Activated CD8-positive, alpha-beta memory T cell treated with anti-CD3 and anti-CD28 coated beads for 24 hours (primary cell): ENCODE results near the gene EPHA6.
"Not testable (repeated sequence)": the region's sequence is repeated elsewhere in the genome, so short reads cannot be mapped to it uniquely, and the experiment has no call there.

Experiments used
- DNase-seq: peaks from one replicate; pipeline ENCODE4 v3.0.0-alpha.2; 2020

Gene EPHA6

DNA sequence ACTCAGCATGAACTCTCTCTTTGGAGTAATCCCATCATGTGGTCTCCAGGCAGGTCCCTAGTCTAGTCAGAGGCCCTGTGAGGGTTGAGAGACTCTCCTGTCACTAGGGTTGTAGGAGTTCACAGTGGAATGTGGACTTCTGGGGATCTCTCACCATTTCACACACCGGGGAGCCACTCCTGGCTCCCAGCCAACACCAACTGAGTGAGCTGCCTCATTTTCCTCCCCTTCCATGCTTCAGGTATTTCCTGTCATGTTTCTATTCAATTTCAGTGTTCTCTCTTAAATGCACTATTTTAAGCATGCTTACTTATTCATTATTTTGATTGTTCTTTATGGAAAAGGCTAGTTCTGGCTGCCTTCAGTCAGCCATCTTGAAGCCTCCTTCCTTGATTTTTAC lies 482.6 kb downstream of the EPHA6 start:
- DNase-seq: no peak

DNA sequence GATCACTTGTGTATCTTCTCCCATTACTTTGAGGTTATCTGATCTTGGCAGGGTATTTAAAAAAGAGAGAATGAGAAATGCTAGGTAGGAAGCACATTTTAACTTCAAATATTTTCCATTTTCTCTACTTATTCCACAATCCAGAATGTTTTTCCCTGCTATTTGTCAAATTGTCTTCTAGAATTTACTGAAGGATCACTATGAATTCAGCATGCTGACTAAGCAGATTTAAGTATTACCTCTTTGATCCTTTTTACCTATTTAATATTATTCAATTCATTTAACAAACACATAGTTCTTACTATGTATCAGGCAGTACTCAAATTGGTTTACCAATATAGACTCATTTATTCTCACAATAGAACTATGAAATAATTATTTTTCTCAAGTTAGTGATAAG lies 486.7 kb downstream of the EPHA6 start:
- no peak for DNase-seq

DNA sequence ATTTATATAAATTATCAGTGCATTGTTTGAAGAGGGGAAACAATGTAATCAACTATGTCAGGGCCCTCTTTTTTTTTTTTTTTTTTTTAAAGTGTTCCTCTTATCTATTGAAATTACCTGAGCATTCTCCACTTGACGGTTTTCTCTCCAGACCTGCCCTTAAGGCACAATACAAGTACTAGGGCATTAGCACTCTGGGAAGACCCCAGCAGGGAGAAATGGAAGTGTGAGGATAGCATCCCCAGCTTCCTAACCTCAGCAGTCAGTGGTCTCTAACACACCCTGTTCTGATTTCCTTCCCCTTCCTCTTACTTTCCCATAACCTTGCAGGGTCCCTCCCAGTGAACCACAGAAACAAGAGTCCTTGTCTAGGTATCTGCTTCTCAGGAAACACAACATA lies 491.8 kb downstream of the EPHA6 start:
- no peak for DNase-seq

DNA sequence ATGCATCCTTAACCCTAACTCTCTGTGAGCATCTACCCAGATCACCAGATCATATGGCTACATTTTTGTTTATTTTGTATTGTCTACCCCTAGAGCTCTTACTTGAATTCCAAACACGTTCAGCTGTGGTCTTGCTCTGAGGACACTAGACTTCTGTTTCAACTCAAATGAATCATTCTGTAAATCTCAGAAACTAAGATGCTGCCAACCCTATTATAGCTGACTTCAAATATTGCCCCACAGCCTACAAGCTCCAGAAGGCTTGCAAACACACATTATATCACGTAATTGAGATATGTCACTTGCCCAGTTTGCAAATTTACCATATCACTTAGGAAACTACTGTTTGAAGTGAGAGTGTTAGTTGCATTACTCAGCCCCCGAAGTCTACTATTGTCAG lies 524.0 kb downstream of the EPHA6 start:
- no peak for DNase-seq

DNA sequence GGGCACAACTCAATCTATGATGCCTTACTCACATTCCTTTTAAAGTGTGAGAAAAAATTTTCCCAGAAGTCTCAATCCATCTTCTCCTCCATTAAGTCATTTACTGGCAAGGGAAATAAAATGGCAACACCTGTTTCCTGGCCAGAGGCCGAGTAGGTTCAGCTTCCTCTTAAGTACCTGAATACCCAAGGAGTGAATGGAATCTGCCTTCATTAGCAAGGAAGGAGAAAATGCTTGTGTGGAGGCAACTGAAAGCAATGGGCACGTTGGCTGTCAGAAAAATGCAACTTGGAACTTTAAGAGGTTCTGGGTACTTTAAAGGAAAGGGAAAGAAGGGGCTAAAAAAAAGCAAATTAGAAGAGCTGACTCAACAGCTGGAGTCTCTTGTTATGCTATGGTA lies 526.5 kb downstream of the EPHA6 start:
- DNase-seq: no peak

DNA sequence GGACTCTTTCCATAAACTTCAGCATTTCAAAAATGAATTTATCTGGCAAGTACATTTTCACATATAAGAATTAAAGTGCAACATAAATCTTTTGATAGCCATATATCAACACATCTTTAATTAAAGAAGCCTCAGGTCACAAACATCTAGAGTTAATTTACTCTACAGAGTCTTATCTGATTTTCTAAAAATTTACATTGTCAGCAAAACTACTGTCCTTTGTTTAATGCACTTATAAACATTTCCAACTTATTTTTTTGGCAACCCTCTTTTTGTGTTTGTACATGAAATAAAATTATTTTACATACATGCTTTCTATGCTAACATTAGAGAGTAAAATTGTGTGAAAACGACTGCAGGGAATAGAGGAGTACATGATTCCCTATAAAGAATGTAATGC lies 533.4 kb downstream of the EPHA6 start:
- no peak for DNase-seq

DNA sequence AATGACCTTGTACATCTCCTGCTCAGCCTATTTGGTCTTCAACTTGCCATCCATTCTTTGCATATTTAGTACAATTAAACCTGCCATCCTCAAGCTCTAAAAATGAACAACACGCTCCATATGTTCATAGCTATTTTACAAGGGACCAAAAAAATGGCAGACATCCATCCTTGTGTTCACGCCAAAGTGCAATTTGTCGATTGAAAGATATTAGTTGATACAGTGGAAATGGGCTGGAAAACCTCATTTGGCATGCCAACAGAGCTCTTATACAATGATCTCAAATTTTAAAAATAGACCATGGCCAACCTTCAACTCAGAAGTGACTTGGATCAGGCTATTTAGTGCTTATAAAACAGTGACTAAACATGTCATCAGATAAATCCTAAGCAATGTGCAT lies 536.6 kb downstream of the EPHA6 start:
- no peak for DNase-seq

DNA sequence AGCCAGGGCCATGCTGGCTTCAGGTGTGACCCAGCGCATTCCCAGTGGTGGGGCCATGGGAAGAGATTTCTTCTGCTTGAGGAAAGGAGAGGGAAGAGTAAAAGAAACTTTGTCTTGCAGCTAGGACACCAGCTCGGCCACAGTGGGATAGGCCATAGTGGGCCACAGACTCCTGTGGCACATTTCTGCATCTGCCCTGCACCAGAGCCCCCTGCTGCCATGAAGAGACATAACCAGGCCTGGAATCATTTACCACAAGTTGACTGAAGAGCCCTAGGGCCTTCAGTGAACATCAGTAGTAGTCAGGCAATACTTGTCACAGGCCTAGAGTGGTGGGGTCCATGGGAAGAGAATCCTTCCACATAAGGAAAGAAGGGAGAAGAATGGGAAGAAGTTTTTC lies 538.8 kb downstream of the EPHA6 start:
- DNase-seq: no peak

DNA sequence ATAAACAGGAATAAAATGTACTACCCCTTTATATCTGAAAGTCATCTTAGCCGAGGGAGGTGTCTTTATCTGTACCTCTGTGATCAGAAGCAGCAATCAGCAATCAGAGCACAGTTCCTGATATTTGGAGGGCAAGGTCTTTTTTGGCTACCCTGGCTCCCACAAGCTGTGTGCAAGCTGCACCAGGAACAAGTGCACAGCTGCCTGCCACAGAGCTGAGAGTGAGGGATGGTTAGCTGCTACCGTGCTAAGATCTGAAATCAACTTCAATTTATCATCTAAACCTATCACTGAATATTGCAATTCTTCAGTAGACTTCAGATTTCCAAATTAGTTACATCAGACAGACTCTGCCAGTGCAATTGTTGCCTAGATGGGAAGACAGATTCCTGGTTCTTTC lies 545.6 kb downstream of the EPHA6 start:
- no peak for DNase-seq

DNA sequence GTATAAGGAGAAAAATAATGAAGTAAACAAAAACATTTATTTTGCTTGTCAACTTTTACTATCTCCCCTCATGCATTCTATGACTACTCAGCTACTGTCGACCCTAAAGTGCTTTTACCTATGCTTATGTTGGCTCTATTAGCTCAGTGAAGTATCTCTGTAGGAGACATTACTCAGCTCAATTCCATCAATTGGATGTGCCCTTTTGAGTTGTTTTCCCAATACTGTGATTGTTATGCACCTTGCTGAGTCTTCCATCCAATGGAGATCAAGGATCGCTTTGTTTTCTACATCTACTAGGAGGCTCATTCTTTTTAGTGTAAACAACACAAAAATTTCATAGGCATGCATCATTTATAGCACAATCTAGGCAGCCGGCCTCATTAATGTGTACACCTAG lies 546.4 kb downstream of the EPHA6 start:
- no peak for DNase-seq

DNA sequence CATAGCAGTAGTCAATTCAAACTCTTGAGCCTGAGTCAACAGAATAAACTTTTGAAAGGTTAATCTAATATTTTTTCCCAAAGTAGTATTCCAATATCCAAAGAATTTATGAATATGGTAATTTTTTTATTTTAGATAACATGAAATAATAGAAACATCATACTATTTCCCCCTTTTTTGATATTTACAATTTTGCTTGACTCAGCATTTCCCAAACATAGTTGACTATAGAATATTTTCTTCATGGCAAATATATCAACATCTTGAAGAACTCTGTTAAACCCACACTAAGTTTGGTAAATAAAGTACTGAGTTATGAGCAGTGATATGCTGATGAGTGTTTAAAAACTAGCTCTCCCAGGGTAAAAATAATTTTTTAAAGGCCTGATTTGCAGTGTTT lies 570.2 kb downstream of the EPHA6 start:
- DNase-seq: no peak

DNA sequence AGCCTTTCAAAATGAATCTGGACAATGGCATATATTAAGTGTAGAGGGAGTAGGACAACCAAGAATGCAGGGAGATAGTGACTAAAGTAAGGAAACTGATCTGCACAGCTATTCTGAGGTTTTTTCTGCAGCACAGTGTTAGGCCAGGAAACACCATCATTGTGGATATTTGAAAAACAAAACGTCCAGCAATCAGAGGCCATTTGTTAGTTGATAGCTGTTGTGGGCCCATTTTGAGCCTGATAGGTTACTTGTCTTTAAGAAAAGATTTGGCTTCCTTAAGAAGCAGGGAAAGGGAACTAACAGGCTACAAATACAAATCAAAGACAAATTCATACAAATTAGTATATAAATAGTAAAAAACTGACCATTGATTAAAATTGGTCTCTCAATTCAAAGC lies 574.4 kb downstream of the EPHA6 start:
- DNase-seq: no peak

DNA sequence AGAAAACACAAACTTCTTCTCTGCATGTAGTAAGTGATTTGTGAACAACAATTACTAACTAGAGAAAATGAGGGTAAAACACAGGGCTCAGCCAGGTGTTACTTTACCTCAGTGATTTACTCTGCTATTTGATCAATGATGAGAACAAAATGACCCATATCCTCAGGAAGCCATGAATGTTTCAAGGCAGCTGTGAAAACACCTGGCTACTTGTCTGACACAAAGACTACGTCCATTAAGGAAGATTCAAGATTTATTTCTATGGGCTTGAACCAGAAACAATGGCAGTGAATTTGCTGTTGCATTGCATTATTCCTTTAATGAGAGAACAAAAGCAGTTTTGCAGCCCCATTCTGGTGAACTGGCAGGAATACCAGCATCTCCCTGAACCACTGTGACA lies 575.5 kb downstream of the EPHA6 start:
- no peak for DNase-seq

DNA sequence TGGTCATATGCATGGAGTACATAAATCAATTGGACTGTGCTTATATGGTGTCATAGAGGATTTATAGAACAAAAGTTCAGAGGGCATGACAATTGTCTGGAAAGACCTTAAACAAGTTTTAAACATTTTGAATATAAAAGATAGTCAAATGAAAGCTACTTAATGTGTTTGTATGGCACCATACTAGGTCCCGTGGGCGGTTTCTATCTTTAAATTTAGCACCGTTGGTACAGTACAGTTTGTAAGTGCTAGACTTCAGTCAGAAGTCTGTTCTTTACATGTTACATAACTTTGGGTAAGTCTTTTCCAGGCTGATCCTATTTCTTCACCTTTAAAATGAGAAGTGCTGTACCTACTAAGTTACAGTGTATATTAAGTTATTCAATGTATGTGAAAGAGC lies 576.8 kb downstream of the EPHA6 start:
- DNase-seq: no peak

DNA sequence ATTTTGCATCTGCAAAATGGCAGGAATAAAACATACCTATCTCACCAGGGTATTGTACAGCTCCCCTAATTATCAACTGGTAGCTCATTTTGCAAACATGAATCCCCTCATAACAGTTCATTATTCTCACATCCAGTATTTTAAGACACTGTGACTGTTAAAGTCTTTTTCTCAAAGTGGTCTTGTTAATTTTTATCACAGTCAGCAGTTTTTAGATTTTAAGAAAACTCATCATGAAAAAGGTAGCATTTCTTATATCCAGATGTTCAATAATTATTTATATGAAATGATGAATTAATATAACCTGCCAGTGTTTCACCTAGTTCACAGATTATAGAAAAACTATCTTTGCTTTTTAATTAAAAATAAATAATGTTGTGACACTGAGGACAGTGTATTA lies 595.2 kb downstream of the EPHA6 start:
- no peak for DNase-seq

DNA sequence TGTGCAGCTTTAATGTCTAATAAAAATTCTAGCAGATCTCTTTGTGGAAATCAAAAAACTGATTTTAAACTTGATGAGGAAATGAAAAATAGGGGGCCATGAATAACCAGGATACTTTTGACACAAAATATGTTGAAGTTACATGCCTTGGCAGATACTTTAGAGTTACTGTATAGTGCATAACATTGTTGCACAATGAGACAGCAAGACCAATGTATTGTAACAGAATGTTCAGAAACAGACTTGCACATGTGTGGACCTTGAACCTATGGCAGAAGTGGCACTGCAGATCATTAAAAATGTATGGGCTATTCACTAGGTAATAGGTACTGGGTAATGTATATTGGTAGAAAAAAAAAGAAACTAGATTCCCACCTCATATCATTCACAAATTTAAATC lies 607.2 kb downstream of the EPHA6 start:
- no peak for DNase-seq

DNA sequence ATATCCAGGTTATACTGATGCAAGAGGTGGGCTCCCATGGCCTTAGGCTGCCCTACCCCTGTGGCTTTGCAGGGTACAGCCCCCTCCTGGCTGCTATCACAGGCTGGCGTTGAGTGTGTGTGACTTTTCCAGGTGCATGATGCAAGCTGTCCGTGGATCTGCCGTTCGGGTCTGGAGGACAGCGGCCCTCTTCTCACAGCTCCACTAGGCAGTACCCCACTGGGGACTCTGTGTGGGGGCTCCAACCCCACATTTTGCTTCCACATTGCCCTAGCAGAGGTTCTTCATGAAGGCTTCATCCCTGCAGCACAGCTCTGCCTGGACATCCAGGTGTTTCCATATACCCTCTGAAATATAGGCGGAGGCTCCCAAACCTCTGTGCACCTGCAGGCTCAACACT lies 610.6 kb downstream of the EPHA6 start:
- DNase-seq: no peak

DNA sequence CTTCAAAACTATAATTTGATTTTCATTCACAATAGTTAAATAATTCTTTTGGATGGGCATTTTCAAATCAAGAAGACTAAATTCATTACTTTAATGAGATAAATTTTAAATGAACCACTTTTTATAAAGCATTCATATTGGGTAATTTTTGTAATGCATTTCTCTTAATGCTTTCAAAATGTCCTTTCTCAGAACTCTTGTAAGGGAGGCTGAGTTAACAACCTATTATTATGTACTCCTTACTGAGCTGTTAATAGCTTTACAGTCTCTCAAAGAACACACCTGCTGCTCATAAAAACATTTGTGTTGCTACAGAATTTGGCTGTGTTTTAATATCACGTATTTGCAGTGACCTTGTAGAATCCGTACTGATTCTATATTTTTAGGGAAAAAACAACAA lies 616.2 kb downstream of the EPHA6 start:
- DNase-seq: no peak

DNA sequence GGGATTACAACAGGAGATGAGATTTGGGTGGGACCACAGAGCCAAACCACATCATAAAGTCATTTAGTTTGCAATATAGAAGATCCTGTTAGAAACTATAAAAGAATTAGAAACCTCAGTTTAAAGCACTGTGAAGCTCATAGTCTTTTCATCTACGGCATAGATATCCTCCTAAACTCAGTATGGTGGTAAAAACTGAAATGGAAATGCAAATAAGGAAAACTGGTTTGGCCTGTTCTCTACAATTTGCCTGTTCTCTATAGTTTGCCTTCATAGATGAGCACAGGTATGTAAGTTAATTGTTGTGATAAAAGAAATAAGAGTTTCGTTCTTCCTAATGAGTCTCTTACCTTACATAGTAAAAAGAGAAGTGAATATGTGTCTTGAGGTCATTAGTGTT lies 618.5 kb downstream of the EPHA6 start:
- no peak for DNase-seq

DNA sequence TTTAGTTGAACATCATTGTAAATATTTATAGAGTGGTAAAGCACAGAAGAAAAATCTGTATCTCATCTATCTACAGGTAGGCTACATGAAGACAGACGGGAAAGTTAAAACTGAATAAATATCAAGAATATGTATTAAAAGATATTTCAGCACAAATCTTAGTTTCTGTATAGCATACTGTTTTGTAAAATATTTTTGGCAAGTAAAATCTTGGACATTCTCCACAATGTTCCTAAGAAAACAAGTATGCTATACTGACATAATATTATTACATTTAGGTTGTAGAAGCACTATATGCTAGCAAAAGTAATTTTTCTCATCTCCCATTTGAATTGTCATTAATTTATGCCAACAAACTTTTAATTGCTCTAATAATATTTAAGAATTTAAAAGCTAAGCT lies 623.7 kb downstream of the EPHA6 start:
- DNase-seq: no peak

DNA sequence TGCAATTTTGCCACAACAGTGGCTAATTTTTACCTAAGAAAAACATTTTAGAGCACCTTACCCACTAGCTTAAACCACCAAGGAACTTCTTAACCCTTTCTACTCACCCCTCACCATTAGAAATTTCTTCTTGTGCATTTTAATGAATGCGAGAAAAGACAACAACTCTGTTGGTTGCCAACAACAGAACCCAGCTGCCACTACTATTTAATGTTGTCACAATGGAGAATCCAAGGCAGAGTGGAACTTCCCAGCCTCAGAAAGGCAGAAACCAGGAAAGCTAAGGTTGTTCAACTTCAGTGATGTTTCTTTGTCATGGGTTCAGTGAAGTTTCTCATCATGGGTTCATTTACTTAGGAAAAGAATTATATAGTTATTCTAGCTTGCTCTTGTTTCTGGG lies 625.0 kb downstream of the EPHA6 start:
- no peak for DNase-seq

DNA sequence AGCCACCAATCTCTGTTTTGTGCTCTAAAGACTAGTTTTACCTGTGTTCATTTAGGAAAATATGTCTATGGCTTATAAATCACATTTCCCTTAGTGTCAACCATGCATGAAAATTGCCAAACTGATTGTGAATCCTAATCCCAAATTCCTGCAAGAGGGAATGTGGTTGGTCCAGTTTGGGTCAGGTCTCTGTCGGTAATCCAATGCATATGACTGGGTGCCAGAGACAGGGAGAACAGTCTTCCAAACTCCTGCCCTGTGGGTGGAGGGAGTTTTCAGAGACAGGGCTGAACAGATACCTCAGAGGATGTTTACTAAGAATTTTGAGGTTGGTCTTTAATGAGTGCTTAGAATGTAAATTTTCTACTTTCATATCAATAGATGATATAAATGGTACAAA lies 649.6 kb downstream of the EPHA6 start:
- DNase-seq: no peak

DNA sequence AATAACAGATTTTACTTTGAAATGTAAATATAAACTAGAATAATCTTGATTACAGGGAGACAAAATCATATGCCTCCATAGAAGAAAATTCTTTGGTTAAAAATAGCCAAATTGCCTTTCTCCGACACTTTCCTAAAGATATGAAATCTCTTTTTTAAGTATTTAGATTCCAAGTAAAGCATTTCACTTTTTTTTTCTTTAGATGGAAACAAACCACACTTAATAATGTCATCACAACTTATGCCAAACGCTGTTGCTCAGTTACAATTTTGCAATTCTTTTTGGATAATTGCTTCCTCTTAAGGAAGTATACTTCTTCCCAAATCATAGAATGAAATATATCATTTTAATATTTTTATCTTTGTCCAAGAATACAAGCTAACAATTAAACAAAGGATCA lies 656.1 kb downstream of the EPHA6 start:
- no peak for DNase-seq

DNA sequence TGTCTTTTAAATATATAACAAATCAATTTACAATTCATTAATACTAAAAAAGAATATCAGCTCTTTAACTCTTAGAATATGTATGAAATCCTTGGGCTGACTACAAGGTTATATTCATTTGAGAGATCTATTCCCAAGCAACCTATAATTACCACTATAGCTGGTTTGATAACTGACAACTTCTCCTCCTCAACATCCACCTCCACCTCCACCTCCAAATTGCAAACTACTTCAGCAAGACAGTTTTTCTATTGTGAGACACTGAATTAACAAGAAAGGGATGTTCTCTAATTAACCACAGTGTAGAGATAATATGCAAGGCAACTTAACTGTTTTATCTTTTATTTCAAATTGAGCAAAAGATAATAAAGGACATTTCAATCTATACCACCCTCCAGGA lies 665.3 kb downstream of the EPHA6 start:
- no peak for DNase-seq

DNA sequence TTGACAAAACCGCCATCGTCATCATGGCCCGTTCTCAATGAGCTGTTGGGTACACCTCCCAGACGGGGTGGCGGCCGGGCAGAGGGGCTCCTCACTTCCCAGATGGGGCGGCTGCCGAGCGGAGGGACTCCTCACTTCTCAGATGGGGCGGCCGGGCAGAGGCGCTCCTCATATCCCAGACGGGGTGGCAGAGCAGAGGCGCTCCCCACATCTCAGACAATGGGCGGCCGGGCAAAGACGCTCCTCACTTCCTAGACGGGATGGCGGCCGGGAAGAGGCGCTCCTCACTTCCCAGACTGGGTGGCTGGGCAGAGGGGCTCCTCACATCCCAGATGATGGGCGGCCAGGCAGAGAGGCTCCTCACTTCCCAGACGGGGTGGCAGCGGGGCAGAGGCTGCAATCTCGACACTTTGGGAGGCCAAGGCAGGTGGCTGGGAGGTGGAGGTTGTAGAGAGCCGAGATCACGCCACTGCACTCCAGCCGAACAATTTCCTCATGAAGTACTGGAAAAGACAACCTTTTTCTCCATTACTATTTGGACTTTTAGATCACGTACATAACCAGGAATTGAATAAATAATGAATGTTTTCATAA lies 666.4 kb downstream of the EPHA6 start:
- DNase-seq: not testable (repeated sequence)

DNA sequence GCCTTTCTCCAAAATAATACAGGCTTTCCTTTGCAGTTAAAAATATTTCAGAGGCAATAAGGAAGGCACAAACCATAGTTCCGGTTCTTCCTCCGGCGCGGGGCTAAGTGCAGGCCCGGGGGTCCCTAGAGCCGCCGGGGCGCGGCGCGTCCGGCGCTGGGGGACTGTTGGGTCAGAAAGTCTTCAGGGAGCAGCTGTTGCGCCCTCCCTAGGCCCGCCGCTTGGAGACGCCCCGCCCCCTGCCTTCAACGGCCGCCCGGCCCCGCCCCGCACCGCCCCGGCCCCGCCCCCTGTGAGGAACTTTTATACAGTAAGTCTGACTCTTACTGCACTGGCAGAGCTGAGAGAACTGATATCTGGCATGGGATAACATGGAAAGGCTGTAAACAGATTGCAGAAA lies 667.0 kb downstream of the EPHA6 start:
- no peak for DNase-seq
